Fibroblast of villous mesenchyme (primary cell): ENCODE results near the gene TAS2R46. TPM values are rescaled to one million over a fixed set of nuclear protein-coding genes. Genes with fewer than 3 reads are reported as not detected.
A peak's percentile ranks its signal among the peaks of the same experiment; 100 is the strongest.
"Not testable (repeated sequence)": the region's sequence is repeated elsewhere in the genome, so short reads cannot be mapped to it uniquely, and the experiment has no call there.

Experiments used
- DNase-seq: peaks from one replicate; pipeline ENCODE4 v3.0.0-alpha.2; 2010; ENCODE audit warnings: low read depth
- H3K4me3 ChIP-seq: 2 replicates; pipeline ENCODE4 v1.5.1; 2011; ENCODE audit warnings: low read depth, mild to moderate bottlenecking, low read length
- CTCF ChIP-seq: IDR thresholded peaks from 2 replicates; pipeline ENCODE4 v1.5.1; 2012; ENCODE audit warnings: low read depth, mild to moderate bottlenecking, low read length; ENCODE audit not compliant: insufficient read depth
- total RNA-seq: library from RNA; depleted of rRNA; stranded (reverse); fragments of >200 nt; gene quantifications from 2 replicates; pipeline ENCODE4 v1.2.3, GENCODE V29; 2012

The TAS2R46 gene
- total RNA-seq, 1 donor: 4.3 TPM

- no peak overlapping the region for H3K4me3 ChIP-seq
- TF ChIP-seq CTCF: no peak
- DNase-seq: peak; percentile 27
These were observed 5.4 kb upstream of the TAS2R46 start for GRCh38 chr12:11067514-11067913.

- no peak for TF ChIP-seq CTCF
- H3K4me3 ChIP-seq: no peak overlapping the region
- DNase-seq: no peak
These were observed 2.3 kb downstream of the TAS2R46 start for GRCh38 chr12:11059784-11060183.

GRCh38 chr12:11059041-11059440 lies 3.1 kb downstream of the TAS2R46 start:
- no peak overlapping the region for H3K4me3 ChIP-seq
- DNase-seq: no peak
- TF ChIP-seq CTCF: no peak

GRCh38 chr12:11055306-11055705 lies 6.8 kb downstream of the TAS2R46 start:
- no peak for DNase-seq
- TF ChIP-seq CTCF: no peak
- no peak overlapping the region for H3K4me3 ChIP-seq

- DNase-seq, H3K4me3 ChIP-seq: not testable (repeated sequence)
These were observed 12.1 kb downstream of the TAS2R46 start for GRCh38 chr12:11049806-11050531.

- DNase-seq, H3K4me3 ChIP-seq: not testable (repeated sequence)
These were observed 20.7 kb downstream of the TAS2R46 start for GRCh38 chr12:11041366-11041765.

- no peak overlapping the region for H3K4me3 ChIP-seq
- DNase-seq: no peak
- TF ChIP-seq CTCF: no peak
These were observed 21.9 kb downstream of the TAS2R46 start for GRCh38 chr12:11040162-11040561.

- TF ChIP-seq CTCF: no peak
- DNase-seq: no peak
These were observed 22.9 kb downstream of the TAS2R46 start for GRCh38 chr12:11039171-11039570.

GRCh38 chr12:11033959-11034358 lies 28.1 kb downstream of the TAS2R46 start:
- H3K4me3 ChIP-seq, DNase-seq: not testable (repeated sequence)

More at GRCh38 chr12:11039171-11039570, 22.9 kb downstream of the TAS2R46 start:
- H3K4me3 ChIP-seq: no peak overlapping the region
